GM18861 (cell line): ENCODE data around the gene SAE1.
A peak's percentile ranks its signal among the peaks of the same experiment; 100 is the strongest.

Source experiments
- ATAC-seq: cut with Tn5 transposase; IDR thresholded peaks from one replicate; pipeline ENCODE4 v1.9.1; 2021; ENCODE audit not compliant: unreplicated experiment

SAE1 gene

DNA sequence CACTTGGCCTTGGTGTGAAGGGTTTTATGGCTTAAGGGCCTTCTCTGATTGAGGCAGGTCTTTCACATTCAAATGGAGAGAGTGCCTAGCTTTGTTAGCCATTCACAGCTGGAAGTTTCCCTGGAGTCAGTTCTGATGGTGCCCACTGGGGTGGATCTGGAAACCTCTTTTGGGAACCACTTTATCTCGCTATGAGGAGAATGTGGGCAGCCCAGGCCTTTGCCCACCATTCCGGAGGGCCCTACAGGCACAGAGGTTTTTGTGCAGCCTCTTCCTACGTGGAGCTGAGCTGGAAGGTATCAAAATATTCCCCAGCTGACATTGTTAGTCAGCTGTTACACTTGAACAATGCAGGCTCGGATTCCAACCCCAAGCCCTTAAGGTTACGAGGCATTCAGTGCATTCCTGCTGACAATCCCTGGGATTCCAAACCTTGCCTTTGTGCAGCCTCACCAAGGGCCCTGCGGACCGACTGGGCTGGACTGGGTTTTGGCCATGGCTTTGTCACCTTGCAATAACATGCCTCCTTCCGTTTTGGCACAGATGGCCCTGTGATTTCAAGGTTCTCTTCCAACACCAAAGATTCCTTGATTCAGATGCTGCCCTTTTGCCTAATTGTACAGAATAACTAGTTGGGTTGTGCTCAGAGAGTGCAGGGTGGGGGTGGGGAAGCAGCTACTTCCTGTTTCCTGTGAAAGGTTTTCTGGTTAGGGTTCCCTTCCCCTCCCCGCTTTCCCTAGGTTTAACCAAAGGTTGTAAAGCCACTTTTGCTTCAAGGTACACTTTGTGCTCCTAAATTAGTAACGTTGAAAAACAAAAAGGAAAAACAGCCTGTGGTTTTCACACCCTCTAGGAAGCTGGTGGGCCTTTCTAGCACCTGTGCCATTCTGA lies 27.0 kb downstream of the SAE1 start:
- no peak for ATAC-seq

GRCh38 chr19:47158367-47158791 lies 27.7 kb downstream of the SAE1 start:
- no peak for ATAC-seq

GRCh38 chr19:47158879-47159503 lies 28.4 kb downstream of the SAE1 start:
- ATAC-seq = no peak

- no peak for ATAC-seq
Observed at GRCh38 chr19:47161876-47162489, 31.3 kb downstream of the SAE1 start.

DNA sequence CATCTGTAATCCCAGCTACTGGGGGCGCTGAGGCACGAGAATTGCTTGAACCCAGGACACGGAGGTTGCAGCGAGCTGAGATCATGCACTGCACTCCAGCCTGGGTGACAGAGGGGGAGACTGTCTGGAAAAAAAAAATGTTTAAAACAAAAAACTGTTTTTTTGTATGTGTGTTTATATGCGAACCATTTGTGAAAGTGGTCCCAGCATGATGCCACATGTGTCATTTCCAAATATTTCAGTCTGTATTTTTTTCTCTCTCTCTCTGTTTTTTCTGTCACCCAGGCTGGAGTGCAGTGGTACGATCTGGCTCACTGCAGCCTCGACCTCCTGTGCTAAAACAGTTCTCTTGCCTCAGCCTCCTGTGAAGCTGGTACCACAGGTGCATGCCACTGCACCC lies 37.4 kb downstream of the SAE1 start:
- no peak for ATAC-seq

DNA sequence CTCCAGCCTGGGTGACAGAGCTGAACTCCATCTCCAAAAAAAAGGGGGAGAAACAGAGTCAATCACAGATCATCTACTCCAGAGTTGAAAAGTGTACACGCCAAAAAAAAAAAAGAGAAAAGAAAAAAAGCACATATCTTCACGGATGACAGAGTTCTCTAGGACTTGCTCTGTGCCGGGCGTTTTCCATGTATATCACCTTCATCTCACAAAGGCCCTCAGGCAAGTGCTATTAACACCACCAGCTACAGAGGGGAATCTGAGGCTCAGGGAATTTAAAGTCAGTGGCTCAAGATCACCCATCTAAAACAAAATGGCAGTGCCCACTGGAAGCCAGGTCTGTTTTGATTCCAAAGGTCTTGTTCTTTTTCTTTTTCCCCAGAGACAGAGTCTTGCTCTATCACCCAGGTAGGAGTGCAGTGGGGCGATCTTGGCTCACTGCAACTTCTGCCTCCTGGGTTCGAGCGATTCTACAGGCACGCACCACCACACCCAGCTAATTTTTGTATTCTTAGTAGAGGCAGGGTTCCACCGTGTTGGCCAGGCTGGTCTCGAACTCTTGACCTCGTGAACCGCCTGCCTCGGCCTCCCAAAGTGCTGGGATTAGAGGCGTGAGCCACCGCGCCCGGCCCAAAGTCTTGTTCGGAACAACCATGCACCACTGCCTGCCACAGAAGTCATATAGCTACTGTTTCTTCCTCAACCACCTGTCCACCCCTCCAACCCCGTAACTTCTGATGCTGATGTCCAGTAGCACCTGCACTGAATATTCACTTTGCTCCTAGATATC lies 42.2 kb downstream of the SAE1 start:
- ATAC-seq = no peak

DNA sequence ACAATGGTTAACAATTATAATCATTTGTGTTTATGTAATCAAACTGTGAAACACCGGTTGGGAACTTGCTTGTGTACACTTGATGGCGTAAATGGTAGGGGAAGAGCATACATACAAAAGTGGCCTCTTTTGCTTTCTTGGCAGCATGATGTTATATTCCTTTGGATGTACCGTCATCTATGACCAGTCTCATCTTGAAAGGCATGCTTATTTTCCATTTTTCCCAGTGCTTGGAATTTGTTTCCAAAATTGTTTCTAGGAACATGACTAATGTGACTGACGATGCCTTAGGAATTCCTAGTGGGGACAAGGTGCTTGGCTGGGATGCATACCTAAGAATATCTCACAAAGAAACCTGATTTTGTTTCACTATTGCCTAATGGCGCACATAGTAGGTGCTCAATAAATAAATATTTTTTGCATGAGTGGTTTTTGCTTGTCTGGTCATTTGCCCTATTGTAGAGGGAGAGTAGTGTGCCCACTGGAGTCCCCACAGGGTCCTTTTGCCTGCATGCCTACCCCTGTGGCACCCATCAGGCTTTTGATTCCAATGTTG lies 45.5 kb downstream of the SAE1 start:
- no peak for ATAC-seq

DNA sequence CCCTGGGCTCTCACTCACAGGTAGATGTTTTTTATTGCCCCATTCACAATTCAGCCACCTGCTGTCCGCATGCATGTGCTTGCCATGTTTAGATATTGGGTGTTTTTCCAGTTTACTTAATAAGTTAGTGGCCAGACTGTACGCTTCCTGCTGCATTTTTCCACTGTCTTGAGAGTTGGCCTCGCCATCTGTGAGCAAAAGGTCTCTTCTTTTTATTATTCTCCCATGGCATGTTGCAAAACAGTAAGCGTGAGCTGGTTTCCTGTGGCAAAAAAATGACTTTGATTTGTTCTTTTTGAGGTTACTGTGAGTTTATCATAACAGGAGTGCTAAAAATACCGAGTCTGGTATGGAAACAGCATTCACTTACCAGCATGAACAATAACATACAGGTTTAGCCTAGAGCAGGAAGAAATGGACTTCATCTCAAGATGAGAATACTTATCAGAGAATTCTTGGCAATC lies 46.0 kb downstream of the SAE1 start:
- ATAC-seq = no peak

DNA sequence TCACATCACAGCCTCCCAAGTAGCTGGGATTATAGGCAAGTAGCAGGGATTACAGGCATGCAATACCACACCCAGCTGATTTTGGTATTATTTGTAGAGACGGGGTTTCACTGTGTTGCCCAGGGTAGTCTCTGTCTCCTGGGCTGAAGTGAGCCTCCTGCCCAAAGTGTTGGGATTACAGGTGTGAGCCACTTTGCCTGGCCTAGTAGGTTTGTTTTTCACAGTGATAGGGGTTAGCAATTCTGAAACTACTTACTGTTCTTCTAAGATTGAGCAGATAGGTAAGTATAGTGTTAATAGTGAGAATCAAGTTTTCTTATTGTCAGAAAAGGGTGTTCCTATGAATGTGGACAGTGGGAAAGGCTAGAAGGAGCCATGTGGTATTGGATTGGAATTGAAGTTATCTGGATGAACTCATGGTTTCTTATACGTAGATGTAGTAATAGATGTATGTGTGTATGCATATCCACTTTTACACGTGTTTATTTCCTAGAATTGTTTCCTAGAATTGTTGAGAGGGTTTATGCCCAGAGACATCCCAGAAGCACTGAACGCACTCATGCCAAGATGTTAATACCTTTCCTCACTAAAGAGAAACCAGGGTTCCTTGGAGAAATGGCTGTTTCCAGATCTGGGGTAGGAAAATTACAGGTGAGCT lies 49.1 kb downstream of the SAE1 start:
- no peak for ATAC-seq

- no peak for ATAC-seq
Observed at GRCh38 chr19:47183601-47184000, 53.0 kb downstream of the SAE1 start.

DNA sequence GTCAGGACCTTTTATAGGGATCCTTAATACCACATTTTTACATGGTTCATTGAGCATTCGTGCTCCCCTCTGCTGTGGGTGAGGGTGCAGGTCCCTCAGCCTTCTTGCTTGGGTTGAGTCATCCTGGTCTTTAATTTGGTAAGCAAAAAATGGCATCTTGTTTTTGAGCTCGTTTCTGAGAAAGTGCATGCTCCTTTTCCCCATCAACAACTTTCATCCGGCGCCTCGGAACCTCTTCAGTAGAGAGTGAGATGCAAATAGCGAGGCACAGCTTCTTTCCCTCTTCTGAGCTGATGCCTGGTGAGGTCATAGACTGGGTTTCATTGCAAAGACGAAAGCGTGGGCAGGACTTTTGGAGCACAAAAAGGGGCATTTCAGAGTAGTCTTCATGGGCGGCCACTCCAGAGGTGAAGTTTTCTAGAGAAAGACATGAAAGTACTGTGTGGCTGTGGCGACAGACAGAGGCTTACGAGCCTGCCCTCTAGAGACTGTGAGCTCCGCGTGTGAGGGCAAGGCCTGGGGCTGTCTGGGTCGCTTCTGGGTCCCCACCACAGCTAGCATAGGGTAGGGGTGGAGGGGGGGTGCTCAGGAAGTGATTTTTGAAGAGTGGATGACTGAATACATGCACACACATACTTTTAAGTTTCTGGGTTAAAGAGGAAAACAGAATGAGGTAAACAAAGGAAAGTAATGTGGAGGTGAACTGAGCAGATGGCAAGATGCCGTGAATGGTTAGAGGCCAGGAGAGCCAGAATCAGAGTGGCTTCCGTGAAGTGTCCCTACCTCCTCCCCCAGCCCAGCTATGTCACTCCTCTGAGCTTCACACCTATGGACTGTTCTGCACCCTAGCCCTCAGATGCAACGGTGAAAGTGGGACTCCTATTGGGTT lies 56.1 kb downstream of the SAE1 start:
- ATAC-seq = peak; percentile 73

- no peak for ATAC-seq
Observed at GRCh38 chr19:47187335-47187655, 56.7 kb downstream of the SAE1 start.

DNA sequence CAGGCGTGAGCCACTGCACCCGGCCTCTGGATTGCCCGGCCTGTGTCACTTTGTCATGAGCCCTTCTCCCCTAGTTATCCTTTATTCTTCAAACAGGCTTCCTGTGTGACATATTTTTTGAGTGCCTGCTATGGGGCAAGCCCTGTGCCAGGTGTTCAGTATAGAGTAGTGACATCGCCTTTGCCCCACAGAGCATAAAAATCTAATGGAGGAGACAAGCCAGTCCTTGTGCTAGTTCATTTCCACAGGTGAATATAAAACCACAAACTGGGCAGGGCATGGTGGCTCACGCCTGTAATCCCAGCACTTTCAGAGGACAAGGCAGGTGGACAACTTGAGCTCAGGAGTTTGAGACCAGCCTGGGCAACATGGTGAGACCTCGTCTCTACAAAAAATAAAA lies 57.2 kb downstream of the SAE1 start:
- ATAC-seq = no peak

DNA sequence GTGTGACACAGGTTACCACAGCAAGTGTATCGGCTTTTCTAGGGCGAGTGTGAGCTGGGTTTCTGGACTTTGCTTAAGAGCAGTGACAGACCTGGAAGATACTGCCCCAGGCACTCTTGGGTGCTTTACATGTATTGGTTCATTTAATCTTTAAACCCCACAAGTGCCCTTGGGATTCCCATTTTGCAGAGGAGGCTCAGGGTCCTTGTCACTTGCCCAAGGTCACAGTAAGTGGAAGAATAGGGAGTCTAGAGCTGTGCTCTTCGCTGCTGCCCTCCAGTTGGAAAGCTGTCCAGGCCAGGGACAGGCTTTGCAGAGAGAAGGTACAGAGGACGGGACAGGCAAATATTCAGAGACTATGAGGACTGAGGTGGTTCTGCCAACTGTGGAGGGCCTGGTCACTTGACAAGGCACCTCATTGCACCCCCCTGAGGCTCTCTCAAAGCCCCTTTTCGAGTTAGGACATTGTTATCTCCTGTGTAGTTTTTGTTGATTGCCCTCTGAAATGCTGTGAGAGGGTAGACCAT lies 57.9 kb downstream of the SAE1 start:
- ATAC-seq = no peak

DNA sequence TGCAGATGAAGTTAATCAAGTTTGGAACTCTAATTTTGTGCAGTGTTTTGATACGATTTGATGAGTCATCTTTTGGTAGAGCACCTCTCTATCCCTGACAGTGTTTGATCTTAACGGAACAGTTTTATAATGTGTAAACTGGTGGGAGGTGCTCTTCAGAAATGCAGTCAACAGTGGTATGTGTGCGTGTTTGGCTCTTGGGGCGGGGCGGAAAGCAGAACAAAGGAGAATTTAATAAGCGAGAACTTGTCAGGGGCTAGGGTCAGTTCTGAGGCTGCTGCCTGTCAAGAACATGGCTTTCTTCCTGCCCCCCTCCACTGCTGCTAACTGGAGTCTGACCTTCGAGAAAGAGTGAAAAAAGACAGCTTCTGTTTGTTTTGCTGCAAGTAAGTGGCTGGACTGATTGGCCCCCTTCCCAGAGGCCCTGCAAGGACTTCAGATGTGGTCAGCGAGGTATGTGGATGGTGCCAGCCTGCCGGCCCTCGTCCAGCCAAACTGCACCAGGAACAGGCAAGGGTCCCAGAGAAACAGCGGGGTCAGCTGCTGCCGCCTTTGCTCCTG lies 59.6 kb downstream of the SAE1 start:
- ATAC-seq = no peak

DNA sequence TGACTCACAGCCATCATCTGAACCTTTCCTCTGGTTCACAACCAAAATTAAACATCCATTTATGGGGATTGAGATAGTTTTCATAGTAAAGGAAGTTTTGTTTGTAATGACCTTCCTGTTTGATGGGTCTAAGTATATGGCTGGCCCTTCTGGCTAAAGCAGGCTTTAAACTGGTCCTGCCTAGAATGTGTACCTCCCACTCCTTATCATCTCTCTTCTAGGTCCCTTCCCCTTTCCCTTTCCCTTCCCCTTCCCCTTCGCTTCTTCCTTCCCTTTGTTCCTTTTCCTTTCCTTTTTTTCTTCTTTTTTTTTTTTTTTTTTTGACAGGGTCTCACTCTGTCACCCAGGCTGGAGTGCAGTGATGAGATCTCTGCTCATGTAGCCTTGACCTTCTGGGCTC lies 64.8 kb downstream of the SAE1 start:
- no peak for ATAC-seq

DNA sequence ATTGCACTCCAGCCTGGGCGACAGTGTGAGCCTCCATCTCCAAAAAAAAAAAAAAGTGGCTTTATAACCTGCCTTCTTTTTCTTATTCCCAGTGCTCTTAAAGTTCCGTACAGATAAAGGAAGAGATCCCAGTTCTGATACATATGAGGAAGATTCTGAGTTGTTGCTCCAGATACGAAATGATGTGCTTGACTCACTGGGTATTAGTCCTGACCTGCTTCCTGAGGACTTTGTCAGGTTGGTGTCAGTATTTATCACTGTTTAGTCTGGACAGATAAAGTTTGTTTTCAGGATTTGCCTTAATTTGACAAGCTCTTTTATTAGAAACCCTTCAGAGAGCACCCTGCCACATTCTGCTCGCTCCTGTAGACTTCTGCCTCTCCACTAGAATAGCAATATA lies 66.5 kb downstream of the SAE1 start:
- ATAC-seq = no peak

DNA sequence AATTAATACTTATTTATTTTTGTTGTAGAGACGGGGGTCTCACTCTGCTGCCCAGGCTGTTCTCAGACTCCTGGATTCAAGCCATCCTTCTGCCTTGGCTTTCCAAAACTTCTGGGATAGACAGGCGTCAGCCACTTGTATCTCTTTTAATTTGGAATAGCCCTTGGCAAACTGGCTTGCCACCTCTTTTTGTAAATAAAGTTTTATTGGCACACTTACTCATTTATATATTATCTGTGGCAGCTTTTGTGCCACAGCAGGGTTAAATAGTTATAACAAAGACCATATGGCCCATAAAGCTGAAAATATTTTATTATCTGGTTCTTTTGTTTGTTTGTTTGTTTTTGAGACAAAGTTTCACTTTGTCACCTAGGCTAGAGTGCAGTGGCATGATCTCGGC lies 69.9 kb downstream of the SAE1 start:
- ATAC-seq = no peak

GRCh38 chr19:47203254-47203653 lies 72.6 kb downstream of the SAE1 start:
- no peak for ATAC-seq
